DLD1 (cell line): ENCODE measurements around the gene HHIPL1.
"Not testable (repeated sequence)": the region's sequence is repeated elsewhere in the genome, so short reads cannot be mapped to it uniquely, and the experiment has no call there.

Source experiments
- in situ Hi-C: cut with HindIII; loops from 2 replicates; pipeline ENCODE4 v1.10.0; 2017; ENCODE audit warnings: low sequenced_read_pairs

The HHIPL1 gene

DNA sequence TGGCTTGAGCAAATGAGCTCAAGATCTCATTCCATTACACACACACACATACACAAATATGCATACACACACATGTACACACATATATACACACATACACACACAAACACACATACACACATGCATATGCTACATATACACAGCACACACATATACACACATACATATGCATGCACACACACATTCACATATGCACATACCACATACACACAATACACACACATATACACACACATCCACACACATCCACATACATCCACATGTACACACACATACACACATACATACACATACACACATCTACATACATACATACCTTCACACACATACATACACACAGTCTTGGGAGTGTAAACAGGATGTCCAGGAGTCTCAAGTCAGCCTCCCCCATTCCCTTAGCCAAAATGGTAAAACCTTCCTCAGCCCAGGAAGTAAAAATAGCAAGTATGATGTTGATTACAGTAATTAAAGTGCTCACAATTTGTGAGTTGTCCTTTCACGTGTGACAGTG is 12.8 kb downstream of the HHIPL1 start:
- in situ Hi-C loops = no loop called here

DNA sequence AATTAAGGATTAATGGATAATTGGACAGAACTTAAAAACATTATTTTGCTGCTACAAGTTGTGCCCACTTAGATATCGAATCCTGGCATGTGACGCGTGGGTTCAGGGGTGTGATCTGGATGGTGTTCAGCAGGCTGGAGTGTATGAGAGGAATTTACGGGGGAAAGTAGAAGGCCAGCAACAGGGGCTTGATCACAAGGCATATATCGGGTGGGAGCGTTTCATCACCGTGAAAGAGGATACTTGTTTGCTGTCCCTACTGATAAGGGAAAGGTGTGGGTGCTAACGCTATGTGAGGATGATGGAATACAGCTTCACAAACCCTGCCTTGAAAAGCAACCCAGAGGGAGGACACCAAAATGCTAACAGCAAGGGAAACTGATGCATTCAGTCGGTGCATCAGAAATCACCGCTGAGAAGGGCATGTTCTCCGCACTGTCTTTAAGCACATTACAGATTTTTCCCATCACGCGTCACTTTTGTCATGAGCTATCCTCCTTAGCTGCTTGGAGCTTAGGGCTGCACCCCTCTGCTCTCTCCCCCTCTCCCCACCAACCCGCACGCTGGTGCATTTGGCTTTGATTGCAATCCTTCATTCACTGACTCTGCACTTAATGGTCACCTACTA is 13.4 kb downstream of the HHIPL1 start:
- in situ Hi-C loops = no loop called here

DNA sequence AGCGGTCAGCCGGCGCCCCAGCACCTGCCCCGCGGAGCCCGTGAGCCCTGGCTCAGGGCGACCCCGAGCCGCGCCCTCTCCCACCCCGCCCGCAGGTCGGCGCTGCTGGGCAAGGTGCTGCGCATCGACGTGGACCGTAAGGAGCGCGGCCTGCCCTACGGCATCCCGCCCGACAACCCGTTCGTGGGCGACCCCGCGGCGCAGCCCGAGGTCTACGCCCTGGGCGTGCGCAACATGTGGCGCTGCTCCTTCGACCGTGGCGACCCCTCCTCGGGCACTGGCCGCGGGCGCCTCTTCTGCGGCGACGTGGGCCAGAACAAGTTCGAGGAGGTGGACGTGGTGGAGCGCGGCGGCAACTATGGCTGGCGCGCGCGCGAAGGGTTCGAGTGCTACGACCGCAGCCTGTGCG is 14.4 kb downstream of the HHIPL1 start:
- in situ Hi-C loops = no loop called here

DNA sequence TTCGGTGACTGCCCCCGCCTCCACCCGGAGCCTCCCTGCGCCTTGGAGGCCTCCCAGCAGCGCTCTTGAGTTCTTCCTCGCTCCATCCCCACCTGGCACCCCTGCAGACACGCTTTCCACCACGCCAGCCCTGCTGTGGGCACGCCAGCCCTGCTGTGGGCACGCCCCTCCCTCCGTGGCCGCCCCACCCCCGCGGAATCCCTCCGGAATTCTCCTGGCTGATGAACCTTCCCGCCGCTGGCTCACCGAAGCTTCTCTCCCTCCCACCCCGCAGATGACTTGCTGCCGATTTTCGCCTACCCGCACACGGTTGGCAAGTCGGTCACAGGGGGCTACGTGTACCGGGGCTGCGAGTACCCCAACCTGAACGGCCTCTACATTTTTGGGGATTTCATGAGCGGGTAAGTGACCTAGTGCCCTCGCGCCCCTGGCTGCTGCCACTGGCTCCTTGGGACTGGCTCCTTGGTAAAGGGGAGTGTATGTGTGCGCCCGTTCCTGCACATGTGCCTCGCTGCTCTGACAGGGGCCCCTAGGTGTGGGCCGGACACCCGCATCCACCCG is 15.2 kb downstream of the HHIPL1 start:
- in situ Hi-C loops = no loop called here

DNA sequence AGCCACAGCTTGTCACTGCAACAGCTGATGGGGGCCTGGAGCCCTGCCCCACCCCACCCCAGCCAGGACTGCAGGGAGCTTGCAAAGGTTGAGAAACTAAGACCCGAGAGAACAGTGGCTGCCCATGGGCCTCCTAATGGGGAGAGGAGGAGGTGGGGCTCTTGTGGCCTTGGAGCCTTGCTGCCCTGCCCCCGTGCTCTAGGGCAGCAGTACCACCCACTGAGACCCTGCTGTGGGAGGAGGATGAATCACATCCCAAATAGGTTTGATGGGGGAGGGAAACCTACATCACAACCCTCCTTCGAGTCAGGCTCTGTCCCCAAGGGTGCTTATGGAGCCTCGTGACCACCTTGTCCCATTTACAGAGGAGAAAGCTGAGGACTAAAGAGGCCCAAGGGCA is 15.9 kb downstream of the HHIPL1 start:
- in situ Hi-C loops = no loop called here

DNA sequence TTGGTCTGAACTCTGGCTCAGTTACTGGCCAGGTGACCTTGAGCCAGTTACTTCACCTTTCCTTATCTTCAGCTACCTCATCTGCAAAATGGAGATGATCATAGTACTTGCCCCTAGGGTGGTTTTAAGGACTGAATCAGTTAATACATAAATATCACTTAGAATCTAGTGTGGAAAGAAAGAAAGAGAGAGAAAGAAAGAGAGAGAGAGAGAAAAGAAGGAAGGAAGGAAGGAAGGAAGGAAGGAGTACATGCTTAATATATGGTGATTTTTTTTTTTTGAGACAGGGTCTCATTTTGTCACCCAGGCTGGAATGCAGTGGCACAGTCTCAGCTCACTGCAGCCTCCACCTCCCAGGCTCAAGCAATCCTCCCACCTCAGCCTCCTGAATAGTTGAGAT is 16.3 kb downstream of the HHIPL1 start:
- in situ Hi-C loops = not testable (repeated sequence)

DNA sequence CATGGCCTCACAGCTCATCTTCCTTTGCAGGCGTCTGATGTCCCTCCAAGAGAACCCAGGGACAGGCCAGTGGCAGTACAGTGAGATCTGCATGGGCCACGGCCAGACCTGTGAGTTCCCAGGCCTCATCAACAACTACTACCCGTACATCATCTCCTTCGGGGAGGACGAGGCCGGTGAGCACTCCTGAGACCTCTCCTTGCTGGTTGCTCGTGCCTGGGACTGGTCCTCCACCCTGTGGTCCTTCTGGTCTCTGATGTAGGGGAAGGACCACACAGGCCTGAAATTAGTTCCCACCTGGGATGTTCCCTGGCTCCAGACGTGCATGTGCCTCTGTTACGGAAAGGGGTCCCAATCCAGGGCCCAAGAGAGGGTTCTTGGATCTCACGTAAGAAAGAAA is 17.9 kb downstream of the HHIPL1 start:
- in situ Hi-C loops = no loop called here

DNA sequence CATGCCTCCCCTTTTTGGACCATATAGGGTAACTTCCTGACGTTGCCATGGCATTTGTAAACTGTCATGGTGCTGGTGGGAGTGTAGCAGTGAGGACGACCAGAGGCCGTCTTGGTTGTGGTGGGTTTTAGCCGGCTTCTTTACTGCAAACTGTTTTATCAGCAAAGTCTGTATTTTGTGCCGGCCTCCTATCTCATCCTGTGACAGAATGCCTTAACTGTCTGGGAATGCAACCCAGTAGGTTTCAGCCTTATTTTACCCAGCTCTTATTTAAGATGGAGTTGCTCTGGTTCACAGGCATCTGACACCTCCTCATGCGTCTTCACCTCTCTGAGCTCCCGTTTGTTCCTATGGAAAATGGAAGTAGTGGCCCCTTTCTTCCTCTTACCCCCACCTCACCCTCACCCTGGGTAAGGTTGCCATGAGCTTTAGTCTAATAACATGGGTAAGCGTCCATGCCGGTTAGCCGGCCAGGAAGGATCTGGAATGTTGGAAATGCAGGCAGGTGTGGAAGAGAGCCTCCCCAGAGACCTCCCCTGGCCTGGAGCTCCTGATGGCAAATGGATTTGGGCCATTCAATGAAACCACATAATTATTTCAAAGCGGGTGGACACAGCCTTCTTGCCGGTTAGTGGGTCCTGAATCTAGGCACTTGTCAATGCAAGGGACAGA is 18.6 kb downstream of the HHIPL1 start:
- in situ Hi-C loops = no loop called here

DNA sequence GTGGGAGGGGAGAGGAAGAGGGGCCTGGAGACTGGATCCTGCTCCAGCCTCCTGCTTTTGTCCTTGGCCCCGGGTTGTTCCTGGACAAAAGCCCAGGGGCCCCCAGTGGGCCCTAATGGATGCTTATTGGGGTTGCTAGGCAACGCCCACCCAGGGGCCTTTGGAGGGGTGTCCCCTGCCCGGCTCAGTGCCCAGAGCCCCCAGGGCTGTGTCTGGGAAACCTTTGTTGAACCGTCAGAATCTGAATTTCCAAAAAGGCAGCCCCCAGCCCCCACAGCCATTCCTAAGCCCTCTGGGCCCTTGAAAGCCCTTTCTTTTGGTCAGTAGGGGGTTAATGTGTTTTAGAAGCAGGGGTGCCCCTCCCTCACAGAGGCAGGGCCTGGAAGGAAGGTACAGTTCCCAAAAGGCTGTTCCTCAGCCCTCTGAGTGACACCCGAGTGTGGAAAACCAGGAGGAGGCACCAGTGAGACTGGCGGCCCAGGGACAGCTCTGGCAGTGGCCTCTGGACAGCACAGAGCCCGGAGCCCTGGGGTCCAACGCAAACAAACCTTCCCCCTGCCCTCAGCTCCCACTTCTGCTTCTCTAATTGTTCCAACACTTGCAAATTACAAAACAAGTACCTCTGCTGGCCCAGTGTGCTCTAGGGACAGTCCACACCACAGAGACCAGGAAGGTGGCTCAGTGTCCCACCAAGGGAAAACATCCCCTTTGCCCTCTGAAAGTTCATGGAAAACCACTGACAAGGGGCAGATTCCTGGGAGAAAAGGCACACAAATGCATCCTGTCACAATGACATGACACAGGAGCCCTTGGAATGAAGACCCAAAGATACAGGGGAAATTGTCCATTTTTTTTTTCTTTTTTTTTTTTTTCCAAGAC is 19.4 kb downstream of the HHIPL1 start:
- in situ Hi-C loops = no loop called here

DNA sequence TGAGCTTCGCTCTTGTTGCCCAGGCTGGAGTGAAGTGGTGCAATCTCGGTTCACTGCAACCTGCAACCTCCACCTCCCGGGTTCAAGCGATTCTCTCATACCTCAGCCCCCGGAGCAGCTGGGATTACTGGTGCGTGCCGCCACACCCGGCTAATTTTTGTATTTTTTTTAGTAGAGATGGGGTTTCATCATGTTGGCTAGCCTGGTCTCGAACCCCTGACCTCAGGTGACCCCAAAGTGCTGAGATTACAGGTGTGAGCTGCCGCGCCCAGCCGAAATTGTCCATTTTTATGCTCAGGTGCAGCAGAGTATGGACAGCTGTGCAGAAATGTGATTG is 20.0 kb downstream of the HHIPL1 start:
- in situ Hi-C loops = no loop called here

DNA sequence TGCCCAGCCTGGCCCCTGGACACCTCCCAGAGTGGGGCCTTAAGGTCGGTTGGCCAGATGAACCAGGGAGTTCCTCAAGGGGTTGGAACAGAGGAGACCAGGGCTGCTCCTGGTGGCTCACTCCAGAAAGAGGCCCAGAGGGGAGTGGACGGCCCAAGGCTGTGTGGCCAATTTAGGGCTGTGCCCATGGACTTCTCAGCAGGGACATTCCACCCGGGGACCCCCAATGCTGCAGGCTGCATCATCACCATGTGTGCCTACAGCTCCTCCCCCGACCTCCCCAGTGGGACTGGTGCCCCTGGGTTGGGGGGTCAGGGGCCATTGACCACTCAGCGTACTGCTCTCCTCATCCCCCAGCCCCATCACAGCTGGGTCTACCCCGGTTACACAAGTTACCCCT is 21.6 kb downstream of the HHIPL1 start:
- in situ Hi-C loops = no loop called here

DNA sequence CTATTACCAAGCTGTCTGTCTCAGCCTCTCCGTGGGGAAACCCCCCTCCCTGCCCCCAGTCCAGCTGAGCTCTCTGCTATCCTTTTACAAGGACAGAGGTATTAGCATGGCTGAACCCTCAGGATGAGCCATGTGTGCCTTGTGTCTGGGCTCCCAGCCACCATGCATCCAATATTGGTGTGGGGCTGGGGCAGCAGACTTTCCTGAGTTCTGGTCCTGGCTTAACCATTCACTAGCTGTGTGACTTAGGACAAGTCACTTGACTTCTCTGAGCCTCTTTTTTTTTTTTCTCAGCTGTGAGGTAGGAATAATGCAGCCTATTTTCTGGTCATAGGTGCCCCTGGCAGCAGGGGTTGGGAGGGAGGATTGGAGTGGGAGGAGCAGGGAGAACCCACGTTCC is 22.1 kb downstream of the HHIPL1 start:
- in situ Hi-C loops = no loop called here

DNA sequence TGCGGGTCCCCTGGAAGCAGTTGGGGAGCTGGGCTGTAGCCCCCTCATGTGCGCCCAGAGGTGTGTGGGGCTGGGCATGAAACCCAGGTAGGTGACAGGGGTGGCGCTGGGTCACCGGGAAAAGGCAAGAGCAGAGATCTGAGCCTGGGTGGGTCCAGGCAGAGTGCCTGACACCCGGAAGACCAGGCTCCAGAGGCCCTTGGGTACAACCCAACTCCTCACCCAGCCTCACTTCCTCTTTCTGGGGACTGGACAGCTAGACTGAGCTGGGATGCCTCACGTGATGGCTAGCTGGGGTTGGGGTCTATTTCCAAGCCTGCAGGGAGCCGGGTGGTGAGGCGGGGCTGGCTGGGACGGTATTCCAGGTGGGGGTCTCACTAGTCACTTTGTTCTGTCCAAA is 22.9 kb downstream of the HHIPL1 start:
- in situ Hi-C loops = no loop called here

DNA sequence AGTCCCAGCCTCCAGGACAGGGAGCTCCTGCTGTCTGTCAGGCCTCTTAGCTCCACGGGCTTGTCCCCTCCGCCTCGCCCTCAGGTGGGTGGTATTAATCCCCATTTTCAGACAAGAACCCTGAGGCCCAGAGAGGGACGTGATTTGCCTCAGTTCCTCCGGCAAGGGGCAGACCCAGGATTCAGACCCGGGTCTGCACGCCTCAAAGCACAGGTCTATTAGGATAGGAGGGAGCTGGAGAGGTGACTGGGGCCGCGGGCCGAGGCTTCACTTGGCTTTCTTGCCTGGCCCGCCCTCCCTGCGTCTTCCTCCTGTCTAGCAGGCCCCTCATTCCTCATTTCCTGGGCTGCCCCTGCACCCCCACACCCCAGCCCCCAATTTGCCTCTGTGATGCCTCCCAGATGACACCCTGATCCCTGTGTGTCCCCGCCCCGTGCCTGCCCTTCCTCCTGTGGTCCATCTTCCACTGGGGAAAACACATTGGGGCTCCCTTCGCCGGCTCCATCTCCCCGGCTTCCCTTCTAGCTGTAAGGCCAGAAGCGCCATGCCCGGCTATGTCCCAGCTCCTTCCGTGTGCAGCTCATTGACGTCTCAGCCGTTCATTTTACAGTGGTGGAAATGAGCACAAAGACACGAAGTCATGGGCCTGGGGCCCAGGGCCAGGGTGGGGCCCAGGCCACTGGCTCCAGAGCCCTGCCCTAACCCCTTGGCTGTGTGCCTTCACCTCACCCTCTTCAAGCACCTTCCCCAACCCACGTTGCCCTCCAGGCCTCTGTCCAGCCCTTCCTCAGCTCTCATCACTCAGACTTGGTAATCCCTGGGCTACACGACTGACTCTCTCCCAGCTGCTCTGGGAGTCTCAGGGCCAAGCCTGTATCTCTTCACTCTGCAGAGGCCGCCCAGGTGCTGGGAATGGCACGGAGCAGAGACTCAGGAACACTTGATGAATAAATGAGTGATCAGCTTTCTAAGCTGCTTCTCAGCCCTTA is 23.7 kb downstream of the HHIPL1 start:
- in situ Hi-C loops = no loop called here

DNA sequence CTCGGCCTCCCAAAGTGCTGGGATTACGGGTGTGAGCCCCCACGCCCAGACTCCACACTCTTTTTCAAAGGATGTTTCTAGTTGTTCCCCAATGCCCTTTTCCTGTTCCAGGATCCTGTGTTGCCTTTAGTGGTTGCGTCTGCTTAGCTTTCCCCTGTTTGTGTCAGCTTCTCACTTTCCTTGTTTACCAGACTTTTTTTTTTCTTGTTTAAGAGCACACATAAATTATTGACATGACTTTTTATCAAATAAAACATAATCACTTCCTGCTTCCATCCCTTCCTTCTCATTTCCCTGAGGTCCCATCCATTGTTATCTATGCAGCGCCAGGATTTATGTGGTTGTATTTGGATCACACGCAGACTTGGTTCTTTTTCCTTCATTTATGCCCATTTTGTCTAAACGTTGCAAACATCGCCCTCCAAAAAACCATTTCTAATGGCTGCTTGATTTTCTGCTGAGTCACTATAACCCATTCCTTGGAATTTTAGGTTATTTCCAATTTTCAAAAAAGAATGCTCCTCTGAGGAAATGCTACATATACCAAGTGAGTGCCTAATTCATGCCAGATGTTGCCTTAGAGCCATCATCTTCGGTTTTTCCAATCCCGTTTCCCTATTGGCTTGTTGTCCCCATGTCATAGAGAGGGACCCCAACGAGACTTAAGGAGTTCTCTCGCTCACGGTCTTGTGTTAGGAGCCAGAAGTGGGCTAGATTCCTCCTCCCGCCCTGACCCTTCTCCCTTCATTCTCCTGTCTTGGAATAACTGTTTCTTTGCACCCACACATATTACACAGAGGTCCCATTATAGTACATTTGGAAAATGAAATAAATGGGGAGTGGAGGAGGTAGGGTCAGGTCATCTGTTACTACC is 25.7 kb downstream of the HHIPL1 start:
- in situ Hi-C loops = no loop called here

DNA sequence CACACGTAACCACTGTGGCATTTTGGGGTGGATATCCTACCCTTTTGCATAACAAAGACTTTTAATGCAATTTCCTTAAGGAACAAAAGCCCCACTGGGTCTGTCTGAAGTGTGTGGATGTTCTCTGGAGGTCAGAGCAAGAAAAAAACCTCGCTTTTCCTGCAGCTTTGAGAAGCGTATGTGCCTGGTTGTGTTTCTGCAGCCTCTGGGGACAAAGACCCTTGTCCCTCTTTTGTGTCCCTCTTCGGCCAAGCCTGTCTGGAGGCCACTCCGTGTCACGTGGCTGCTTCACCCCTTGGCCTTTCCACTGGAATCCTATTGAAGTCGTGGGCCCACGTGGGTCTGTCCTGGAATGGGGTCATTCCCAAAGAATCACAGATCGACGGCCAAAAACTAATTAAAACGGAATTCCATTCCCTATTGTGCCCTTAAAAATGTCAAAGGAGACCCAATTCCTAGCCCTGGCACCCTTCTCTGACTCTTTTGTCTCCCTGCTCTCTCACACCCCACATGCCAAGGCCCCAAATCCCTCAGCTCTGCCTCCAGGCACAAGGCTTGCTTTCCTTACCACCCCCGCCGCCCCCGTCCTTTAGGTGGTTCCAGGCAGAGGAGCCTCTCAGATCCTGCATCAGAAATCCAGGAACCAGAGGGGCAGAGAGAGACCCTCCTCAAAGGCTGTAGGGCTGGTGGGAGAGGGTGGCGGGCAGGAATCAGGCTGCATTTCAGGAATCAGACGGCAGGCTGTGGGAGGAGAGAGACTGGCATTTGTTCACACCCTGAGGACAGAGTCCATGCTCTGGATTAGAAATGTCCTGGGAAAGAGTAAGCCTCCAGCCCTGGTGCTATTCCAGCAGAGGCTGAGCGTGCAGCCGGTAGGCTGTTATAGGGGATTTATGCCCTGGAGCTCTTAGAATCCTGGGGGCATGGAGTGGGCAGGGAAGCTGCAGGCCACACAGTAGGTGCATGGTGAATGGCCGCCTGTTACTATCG is 26.6 kb downstream of the HHIPL1 start:
- in situ Hi-C loops = no loop called here

DNA sequence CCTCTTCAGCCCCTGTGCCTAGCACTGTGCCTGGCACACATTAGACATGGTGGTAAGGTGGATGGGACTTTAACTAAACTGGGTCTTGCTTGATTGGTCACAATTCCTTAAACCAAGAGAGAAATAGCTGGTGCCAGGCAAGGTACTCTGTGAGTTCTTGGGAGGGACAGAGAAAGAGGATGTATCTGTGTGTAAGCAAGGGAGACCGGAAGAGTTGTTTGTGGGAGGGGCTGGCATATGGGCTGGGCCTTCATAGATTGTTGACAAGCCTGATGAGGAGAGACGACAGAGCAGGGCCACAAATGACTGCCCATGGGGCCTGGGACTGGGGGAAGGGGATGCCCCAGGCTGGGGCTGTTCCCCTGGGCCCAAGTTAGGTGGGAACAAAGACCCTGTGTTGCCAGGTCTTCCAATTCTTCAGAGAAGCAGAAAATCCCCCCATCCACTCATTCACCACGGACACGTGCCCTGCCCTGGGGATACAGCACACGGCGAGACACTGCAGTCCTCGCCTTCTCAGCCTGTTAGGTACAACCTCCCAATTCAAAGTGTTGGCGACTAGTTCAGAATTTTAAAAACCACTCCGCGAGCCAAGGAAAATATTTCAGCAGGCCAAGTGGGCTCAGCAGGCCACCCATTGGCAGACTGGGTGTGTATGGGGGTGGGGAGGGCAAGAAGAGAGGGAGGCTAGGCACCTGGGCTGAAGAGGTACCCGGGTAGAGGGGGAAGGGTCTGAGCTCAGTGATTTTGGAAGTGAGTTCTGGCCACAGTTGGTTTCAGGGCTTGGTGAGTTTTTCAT is 27.8 kb downstream of the HHIPL1 start:
- in situ Hi-C loops = no loop called here
